AG20443 (cell line): Measurements from ENCODE around the gene ARHGAP6.
"Not testable (repeated sequence)": the region's sequence is repeated elsewhere in the genome, so short reads cannot be mapped to it uniquely, and the experiment has no call there.

Experiments
- DNase-seq: peaks from one replicate; pipeline ENCODE4 v3.0.0; 2012; ENCODE audit warnings: low spot score, mixed read lengths

ARHGAP6 gene

GRCh38 chrX:11525685-11526084 lies 140.0 kb downstream of the ARHGAP6 start:
- DNase-seq, result no peak

DNA sequence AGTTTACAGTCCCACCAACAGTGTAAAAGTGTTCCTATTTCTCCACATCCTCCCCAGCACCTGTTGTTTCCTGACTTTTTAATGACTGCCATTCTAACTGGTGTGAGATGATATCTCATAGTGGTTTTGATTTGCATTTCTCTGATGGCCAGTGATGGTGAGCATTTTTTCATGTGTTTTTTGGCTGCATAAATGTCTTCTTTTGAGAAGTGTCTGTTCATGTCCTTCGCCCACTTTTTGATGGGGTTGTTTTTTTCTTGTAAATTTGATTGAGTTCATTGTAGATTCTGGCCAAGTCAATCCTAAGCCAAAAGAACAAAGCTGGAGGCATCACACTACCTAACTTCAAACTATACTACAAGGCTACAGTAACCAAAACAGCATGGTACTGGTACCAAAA lies 146.5 kb downstream of the ARHGAP6 start:
- DNase-seq, result not testable (repeated sequence)

DNA sequence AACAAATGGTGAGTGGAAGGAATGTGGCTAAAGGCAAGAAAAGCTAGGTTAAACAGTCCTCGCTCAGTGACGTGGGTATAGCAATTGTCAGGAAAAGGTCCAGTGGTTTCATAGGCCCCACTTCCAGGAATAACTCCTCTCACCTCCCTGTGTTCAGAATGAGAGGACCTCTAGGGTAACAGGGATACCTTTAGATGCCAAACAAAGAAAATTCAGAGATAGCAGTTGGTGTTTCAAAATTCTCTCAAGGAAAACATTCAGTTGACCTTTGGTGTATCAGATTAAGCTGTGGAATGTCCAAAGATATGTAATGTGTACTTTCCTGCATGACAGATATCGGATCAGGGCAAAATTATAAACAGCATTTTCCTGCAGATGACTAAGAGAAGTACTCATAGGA lies 155.9 kb downstream of the ARHGAP6 start:
- DNase-seq, result no peak

GRCh38 chrX:11504234-11504633 lies 161.5 kb downstream of the ARHGAP6 start:
- DNase-seq, result no peak

DNA sequence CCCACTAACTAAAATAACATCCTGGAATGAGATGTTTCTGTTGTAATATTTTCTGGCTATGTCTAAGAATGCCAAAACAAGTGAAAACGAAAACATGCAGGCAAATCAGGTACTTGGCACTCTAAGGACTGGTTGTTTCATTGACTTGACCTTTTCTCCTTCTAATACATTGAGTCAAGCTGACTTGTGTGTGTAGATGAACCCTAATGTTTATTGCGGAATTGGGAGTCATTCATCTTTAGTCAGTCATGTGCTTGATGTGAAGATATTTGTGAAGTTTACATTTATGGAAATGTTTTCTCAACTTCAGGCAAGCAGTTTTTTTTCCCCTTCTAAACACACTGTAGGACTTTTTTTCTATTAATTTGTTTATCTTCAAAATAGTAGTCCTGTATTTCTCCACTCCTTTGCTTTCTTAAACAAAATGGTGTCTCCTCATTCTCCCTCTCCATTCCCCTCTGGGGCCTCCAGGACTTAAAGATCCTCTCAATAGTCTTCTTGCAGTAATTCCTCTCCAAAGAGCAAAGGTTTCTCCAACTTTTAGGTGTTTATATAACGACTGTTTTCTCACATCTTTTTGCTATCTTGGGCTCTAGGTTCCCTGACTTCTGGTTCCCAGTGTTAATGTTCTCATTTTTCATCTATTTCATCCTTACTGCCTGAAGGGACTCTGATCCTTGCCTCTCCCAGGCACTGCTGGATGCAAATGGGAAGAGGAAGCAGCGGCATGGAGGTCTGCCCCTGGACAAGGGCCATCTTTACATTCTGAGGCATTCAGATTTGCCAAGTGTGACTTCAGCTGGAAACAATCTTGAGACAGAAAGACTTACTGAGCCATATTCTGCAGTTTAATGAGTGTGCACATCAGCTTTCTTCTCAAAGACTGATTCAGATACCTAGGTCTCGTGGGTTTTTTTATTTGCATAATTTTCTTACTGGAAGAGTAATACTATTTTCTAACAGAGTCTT lies 166.4 kb downstream of the ARHGAP6 start:
- DNase-seq, result peak; percentile 6

- DNase-seq, result not testable (repeated sequence)
These were observed 174.3 kb downstream of the ARHGAP6 start for GRCh38 chrX:11491375-11491774.

GRCh38 chrX:11484290-11484689 lies 181.4 kb downstream of the ARHGAP6 start:
- no peak for DNase-seq

GRCh38 chrX:11481035-11481434 lies 184.7 kb downstream of the ARHGAP6 start:
- no peak for DNase-seq

DNA sequence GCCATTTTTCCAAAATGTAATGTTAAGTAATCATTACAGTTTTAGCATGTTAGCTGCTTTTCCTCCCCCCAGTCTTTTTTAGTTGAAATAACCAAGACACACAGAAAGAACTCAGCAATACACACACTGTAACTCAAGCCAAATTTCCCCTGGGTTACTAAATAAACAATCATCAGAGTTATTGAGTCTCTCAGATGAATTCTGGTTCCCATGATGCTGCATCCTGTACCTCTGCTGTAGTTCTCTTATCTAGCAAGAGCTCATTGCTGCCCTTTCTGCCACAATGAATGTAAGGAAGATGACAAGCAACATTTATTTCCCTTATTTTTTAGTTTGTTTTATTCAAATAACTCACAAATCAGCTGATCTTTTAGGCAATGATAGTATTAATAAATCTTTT lies 185.1 kb downstream of the ARHGAP6 start:
- no peak for DNase-seq

DNA sequence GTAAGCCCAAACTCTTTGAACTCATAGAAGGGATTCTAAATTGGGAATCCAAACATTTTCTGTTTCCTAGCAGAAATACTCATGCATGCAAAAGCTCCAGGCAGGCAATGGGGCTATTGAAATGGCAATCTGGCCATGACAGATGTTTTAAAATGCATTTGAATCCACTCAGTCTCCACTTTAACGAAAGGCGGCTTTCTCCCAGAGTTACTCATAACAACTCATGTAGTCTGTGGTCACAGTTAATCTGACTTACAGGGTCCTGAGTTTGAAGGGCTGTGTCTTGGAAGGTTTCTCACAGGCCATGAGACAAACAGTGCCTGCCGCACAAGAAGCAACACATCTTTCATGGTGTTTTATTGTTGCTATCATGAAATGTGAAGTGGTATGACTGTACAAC lies 186.8 kb downstream of the ARHGAP6 start:
- no peak for DNase-seq

- no peak for DNase-seq
These were observed 187.7 kb downstream of the ARHGAP6 start for GRCh38 chrX:11478026-11478425.

GRCh38 chrX:11474576-11474975 lies 191.1 kb downstream of the ARHGAP6 start:
- no peak for DNase-seq

DNA sequence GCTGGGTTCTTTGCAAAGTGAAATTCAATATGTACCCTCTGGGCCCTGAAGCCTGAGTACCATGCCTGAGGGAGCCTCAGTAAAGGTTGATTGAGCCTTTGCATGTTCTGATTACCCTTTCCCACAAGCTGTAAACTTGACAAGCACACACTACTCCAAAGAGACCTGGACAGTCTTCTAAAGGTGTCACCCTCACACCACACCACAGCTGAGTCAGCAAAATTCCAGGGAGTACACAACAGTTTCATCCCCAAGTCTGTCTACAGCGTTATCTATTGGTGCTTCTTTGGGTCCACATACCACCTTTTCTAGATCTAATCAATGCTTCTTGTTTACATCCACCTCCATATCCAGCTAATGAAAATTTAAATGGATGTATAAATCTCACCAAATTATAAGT lies 191.7 kb downstream of the ARHGAP6 start:
- no peak for DNase-seq

GRCh38 chrX:11472879-11473278 lies 192.8 kb downstream of the ARHGAP6 start:
- no peak for DNase-seq

DNA sequence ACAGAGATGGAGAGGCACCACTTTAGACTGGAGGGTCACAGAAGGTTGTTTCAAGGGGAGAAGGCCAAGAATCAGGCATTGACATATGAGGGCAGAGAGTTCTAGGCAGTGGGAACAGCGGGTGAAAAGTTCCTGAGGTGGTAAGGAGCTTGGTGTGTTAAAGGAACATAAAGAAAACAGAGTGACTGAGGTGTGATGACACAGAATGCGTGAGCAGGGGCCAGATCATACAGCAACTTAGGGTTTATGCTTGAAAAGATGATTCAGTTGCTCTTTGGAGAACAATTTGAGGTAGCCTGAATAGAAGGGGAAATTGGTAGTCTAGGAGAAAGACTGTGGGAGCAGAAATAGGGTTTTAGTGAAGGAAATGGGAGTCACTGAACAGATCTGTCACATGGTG lies 193.3 kb downstream of the ARHGAP6 start:
- DNase-seq, result no peak

GRCh38 chrX:11470250-11470974 lies 195.3 kb downstream of the ARHGAP6 start:
- peak; percentile 29 for DNase-seq

DNA sequence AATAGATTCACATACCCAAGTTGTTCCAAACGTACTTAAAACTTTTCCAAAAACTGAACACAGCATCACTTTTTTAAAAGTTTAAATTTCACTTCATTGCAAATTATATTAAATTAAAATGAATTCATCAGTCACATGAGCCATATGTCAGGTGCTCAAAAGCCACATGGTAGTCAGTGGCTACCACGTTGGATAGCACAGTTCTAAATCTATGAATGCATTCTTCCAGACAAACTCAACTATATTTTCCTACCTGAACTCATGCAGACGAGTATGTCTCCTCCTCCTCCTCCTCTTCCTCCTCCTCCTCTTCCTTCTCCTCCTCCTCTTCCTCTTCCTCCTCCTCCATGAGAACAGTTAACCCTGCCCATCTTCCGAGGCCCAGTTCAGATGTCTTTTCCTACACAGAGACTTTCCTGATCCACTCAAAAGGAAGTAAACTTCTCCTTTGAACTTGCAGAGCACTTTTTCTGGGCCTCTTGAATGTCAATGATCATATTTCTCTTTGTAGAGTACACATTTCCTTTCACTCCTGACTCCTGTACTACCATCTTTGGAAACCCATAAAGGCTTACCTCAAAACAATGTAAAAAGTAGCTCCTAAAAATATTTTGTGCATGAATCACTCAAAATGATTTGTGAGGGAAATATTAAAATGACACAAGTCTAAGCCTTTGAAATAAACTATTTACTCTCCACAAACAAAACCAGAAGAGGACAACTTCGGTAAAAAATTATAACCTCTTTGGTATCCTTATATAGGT lies 199.9 kb downstream of the ARHGAP6 start:
- no peak for DNase-seq

DNA sequence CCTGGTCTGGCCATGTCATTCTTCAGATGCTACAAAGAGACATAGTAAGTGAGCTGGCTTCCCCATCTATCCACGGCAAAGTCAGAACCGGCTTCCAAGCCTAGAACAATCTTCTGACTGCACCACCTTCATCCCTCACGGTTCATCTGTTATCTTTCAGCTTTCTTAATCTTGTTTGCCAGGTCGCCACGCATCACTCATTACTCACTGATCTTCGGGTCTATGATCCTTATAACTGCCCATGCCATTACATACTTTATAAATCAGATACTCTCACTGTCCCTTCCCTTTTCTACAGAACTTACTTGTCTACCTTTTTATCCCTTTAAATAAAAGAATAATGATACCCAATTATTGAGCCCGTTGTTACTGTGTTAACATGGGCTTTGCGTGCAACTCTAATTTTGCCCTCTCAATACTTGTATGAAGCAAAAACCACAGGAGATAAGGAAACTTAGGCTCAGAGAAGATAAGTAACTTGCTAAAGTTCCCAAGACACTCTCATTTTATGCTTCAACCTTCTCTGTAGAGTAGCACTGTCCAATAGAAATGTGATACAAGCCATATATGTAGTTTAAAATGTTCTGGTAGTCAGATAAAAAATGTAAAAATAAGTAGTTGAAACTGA lies 200.8 kb downstream of the ARHGAP6 start:
- DNase-seq, result no peak

DNA sequence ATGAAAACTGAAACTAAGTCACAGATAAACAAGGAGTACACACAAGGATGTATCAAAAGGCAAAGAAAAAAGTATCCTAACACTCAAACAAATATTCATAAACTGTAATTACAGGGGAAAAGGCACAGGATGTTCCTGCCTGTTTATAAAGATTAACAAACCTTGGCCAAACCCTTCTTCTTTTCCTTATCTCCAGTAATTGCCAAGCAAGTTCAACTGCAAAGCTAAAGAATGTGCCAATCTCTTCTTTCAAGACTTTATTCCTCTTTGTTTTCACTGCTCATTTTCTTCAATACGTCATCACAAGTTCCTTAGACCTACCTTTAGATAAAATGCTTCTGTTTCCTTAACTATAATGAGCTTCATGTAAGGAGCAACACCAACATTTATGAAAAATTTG lies 201.3 kb downstream of the ARHGAP6 start:
- DNase-seq, result no peak

DNA sequence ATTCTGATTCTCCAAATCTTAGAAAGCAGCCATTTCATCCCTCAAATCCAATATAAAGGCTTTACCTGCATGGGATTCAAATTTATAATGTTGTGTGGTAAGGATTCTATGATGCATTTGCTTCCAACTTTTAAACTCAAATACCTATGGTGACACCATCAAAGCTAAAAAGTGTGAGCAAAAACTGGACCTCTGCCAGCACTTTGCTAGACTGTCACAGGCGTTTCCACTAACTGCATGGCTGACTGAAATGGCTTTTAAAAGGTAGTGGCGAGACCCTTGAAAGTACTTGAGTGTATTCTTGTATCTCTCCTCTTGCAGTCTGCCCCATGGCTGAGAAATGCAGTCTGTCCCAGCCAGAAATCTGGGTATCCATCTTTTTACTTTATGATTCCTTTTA lies 203.1 kb downstream of the ARHGAP6 start:
- no peak for DNase-seq

DNA sequence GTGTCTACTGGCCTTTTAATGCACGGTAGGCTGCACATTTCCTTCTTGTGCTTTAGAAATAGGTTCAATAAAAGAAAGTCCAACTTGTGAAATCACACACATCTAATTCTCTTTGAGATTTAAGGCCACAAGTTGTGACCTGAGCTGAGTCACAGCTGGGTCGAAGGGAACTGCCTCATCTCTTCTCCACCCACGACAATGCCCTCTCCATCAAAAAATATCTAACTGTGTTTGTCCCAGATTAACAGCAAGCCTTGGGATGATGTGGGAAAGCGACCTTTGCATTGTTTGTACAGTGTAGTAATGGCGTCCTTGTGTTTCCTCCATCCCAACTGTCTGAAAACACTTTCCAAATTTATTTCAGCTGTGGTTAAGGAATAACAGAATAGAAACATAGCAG lies 203.6 kb downstream of the ARHGAP6 start:
- DNase-seq, result peak; percentile 10
